H1 (cell line): ENCODE data around the gene WSCD2. TPM values are rescaled to one million over a fixed set of nuclear protein-coding genes. Genes with fewer than 3 reads are reported as not detected.

Experiments
- CTCF ChIA-PET: fragments of 300-600 bp; sonication (Branson Sonifier 250); formaldehyde crosslinking; loops from one replicate; lab custom pipeline; 2021; ENCODE audit not compliant: partially characterized antibody; lab: Charles Lee
- POLR2A ChIA-PET: fragments of 300-600 bp; sonication (Branson Sonifier 250); formaldehyde crosslinking; loops from one replicate; lab custom pipeline; 2021; ENCODE audit warnings: inconsistent platforms; ENCODE audit not compliant: partially characterized antibody; lab: Charles Lee
- DNase-seq, 2 experiments: peaks; one replicate each; pipeline versions ENCODE4 v3.0.0 to v3.0.0-alpha.2; 2010 to 2022; ENCODE audit warnings: low spot score in 2 of 2, low read depth in 1 of 2, mixed read lengths in 1 of 2
- FAIRE-seq: peaks from 2 replicates; lab custom pipeline; 2011; peaks lifted over from hg19 to GRCh38; lab: Jason Lieb, UNC
- H2AFZ ChIP-seq: 2 replicates; pipeline ENCODE4 v1.8.1; 2012; ENCODE audit warnings: low read length, inconsistent platforms
- H2AK5ac ChIP-seq: 2 replicates; pipeline ENCODE4 v1.6.1; 2013; ENCODE audit warnings: low read depth, low read length
- H2BK120ac ChIP-seq: replicated peaks from 2 replicates; pipeline ENCODE3; 2013; ENCODE audit warnings: low read depth, low read length, inconsistent platforms
- H2BK12ac ChIP-seq: 2 replicates; pipeline ENCODE4 v1.6.1; 2013; ENCODE audit warnings: low read depth, low read length
- H2BK15ac ChIP-seq: 2 replicates; pipeline ENCODE4 v1.6.1; 2013; ENCODE audit warnings: low read length
- H2BK20ac ChIP-seq: 2 replicates; pipeline ENCODE4 v1.6.1; 2013; ENCODE audit warnings: low read length
- H2BK5ac ChIP-seq: 2 replicates; pipeline ENCODE4 v1.6.1; 2013; ENCODE audit warnings: low read depth, low read length
- H3K14ac ChIP-seq: 2 replicates; pipeline ENCODE4 v1.6.1; 2013; ENCODE audit warnings: inconsistent platforms; ENCODE audit not compliant: insufficient read length
- H3K18ac ChIP-seq: 2 replicates; pipeline ENCODE4 v1.6.1; 2013; ENCODE audit warnings: low read length; ENCODE audit errors: extremely low read depth
- H3K23ac ChIP-seq: 2 replicates; pipeline ENCODE4 v1.6.1; 2013; ENCODE audit warnings: inconsistent platforms; ENCODE audit not compliant: insufficient read length
- H3K23me2 ChIP-seq: 2 replicates; pipeline ENCODE4 v1.6.1; 2013; ENCODE audit warnings: low read depth, low read length
- H3K27ac ChIP-seq: 2 replicates; pipeline ENCODE4 v1.6.1; 2011; ENCODE audit warnings: low read depth, low read length, inconsistent platforms
- H3K27me3 ChIP-seq, 4 experiments: replicated peaks in 1 of 4; 1 replicate in 1 of 4; 2 replicates in 3 of 4; pipeline versions ENCODE4 v1.6.1 to v1.8.1; 2011 to 2013; ENCODE audit warnings: low read length in 3 of 4, mild to moderate bottlenecking in 3 of 4, inconsistent platforms in 2 of 4, mixed read lengths in 2 of 4, moderate library complexity in 1 of 4; ENCODE audit not compliant: control insufficient read depth in 3 of 4, insufficient read depth in 3 of 4; ENCODE audit errors: extremely low read depth in 1 of 4
- H3K36me3 ChIP-seq, 4 experiments: 2 replicates each; pipeline versions ENCODE4 v1.6.1 to v1.8.1; 2011 to 2013; ENCODE audit warnings: mild to moderate bottlenecking in 4 of 4, low read length in 3 of 4, moderate library complexity in 2 of 4, control low read depth in 1 of 4, inconsistent platforms in 1 of 4; ENCODE audit not compliant: insufficient read depth in 4 of 4, control insufficient read depth in 2 of 4
- H3K4ac ChIP-seq: replicated peaks from 2 replicates; pipeline ENCODE3; 2013; ENCODE audit warnings: low read length, low read depth, mixed read lengths, inconsistent platforms; ENCODE audit not compliant: insufficient read length
- H3K4me1 ChIP-seq, 4 experiments: replicated peaks in 1 of 4; 1 replicate in 1 of 4; 2 replicates in 3 of 4; pipeline versions ENCODE4 v1.6.1 to v1.8.1; 2011 to 2013; ENCODE audit warnings: low read length in 3 of 4, inconsistent platforms in 2 of 4, mixed read lengths in 1 of 4; ENCODE audit not compliant: insufficient read depth in 4 of 4, control insufficient read depth in 3 of 4
- H3K4me2 ChIP-seq, 2 experiments: 2 replicates each; pipeline versions ENCODE4 v1.6.1 to v1.8.1; 2011 to 2013; ENCODE audit warnings: low read depth in 2 of 2, low read length in 2 of 2, control low read depth in 1 of 2, inconsistent platforms in 1 of 2, mild to moderate bottlenecking in 1 of 2; ENCODE audit not compliant: insufficient read depth in 1 of 2
- H3K4me3 ChIP-seq, 4 experiments: fragments of 200-600, 300-600 bp in 1 of 4; sonication (generic), shearing (Covaris generic), sonication (Bioruptor Twin) in 1 of 4; 2 replicates each; pipeline versions ENCODE4 v1.5.1 to v1.8.1; 2011 to 2016; ENCODE audit warnings: low read length in 4 of 4, low read depth in 3 of 4, control low read depth in 2 of 4, inconsistent platforms in 2 of 4, mild to moderate bottlenecking in 2 of 4, mixed read lengths in 1 of 4, moderate library complexity in 1 of 4; ENCODE audit not compliant: insufficient read depth in 2 of 4; ENCODE audit errors: extremely low read depth in 1 of 4
- H3K56ac ChIP-seq: replicated peaks from 2 replicates; pipeline ENCODE3; 2013; ENCODE audit warnings: low read depth, mild to moderate bottlenecking, mixed read lengths, low read length, inconsistent platforms; ENCODE audit not compliant: insufficient read length
- H3K79me1 ChIP-seq: 2 replicates; pipeline ENCODE4 v1.6.1; 2013; ENCODE audit warnings: low read depth, low read length, control low read depth
- H3K79me2 ChIP-seq, 2 experiments: 2 replicates each; pipeline versions ENCODE4 v1.6.1 to v1.8.1; 2012 to 2013; ENCODE audit warnings: low read length in 2 of 2, mild to moderate bottlenecking in 2 of 2, inconsistent platforms in 1 of 2; ENCODE audit not compliant: insufficient read depth in 2 of 2, control insufficient read depth in 1 of 2
- H3K9ac ChIP-seq, 4 experiments: replicated peaks in 1 of 4; 1 replicate in 1 of 4; 2 replicates in 3 of 4; pipeline versions ENCODE4 v1.6.1 to v1.8.1; 2011 to 2013; ENCODE audit warnings: low read depth in 3 of 4, low read length in 3 of 4, control low read depth in 2 of 4, mild to moderate bottlenecking in 2 of 4, moderate library complexity in 2 of 4, inconsistent platforms in 1 of 4; ENCODE audit errors: extremely low read depth in 1 of 4
- H3K9me3 ChIP-seq, 2 experiments: 2 replicates each; pipeline versions ENCODE4 v1.6.1 to v1.8.1; 2012 to 2013; ENCODE audit warnings: mild to moderate bottlenecking in 2 of 2, moderate library complexity in 2 of 2, control low read depth in 1 of 2, inconsistent platforms in 1 of 2, low read depth in 1 of 2, low read length in 1 of 2, mixed read lengths in 1 of 2; ENCODE audit not compliant: insufficient read depth in 2 of 2
- H4K20me1 ChIP-seq, 2 experiments: replicated peaks in 1 of 2; 2 replicates each; pipeline versions ENCODE3 to v1.8.1; 2011 to 2013; ENCODE audit warnings: inconsistent platforms in 2 of 2, low read length in 2 of 2, mild to moderate bottlenecking in 1 of 2; ENCODE audit not compliant: insufficient read depth in 2 of 2, control insufficient read depth in 1 of 2
- H4K5ac ChIP-seq: 2 replicates; pipeline ENCODE4 v1.6.1; 2013; ENCODE audit warnings: low read length, low read depth, mixed read lengths, inconsistent platforms; ENCODE audit not compliant: insufficient read length
- H4K8ac ChIP-seq: 2 replicates; pipeline ENCODE4 v1.8.0; 2013; ENCODE audit warnings: mild to moderate bottlenecking, moderate library complexity, low read length, inconsistent platforms; ENCODE audit not compliant: insufficient read depth; ENCODE audit errors: extremely low read depth
- H4K91ac ChIP-seq: replicated peaks from 2 replicates; pipeline ENCODE3; 2013; ENCODE audit warnings: low read length, mixed read lengths, inconsistent platforms; ENCODE audit not compliant: insufficient read length
- BACH1 ChIP-seq: IDR thresholded peaks from 2 replicates; pipeline ENCODE4 v1.6.1; 2012; ENCODE audit warnings: low read length, improper control_type of control experiment
- CHD2 ChIP-seq: IDR thresholded peaks from 2 replicates; pipeline ENCODE4 v1.6.1; 2012; ENCODE audit warnings: low read length, improper control_type of control experiment
- E2F6 ChIP-seq: IDR thresholded peaks from 2 replicates; pipeline ENCODE4 v1.6.1; 2012; ENCODE audit warnings: inconsistent platforms
- EGR1 ChIP-seq: IDR thresholded peaks from 2 replicates; pipeline ENCODE4 v1.6.1; 2011; ENCODE audit warnings: low read depth, low read length, borderline replicate concordance
- FOSL1 ChIP-seq: IDR thresholded peaks from 2 replicates; pipeline ENCODE4 v1.6.1; 2011; ENCODE audit warnings: mild to moderate bottlenecking, low read depth, low read length, moderate library complexity; ENCODE audit not compliant: insufficient read depth
- JUN ChIP-seq: IDR thresholded peaks from 2 replicates; pipeline ENCODE4 v1.6.1; 2011; ENCODE audit warnings: low read depth, mild to moderate bottlenecking, improper control_type of control experiment, low read length
- JUND ChIP-seq: IDR thresholded peaks from 2 replicates; pipeline ENCODE4 v1.6.1; 2011; ENCODE audit warnings: mild to moderate bottlenecking, improper control_type of control experiment, low read length
- KDM5A ChIP-seq: fragments of 200-600 bp; IDR thresholded peaks from 2 replicates; pipeline ENCODE4 v1.7.1; 2012; ENCODE audit warnings: mild to moderate bottlenecking, low read length, inconsistent platforms, mixed read lengths
- POLR2A ChIP-seq, 2 experiments: IDR thresholded peaks; 1 replicate in 1 of 2; 2 replicates in 1 of 2; pipeline ENCODE4 v1.6.1; 2011; ENCODE audit warnings: low read depth in 2 of 2, low read length in 2 of 2, mild to moderate bottlenecking in 2 of 2; ENCODE audit errors: control extremely low read depth in 1 of 2
- RBBP5 ChIP-seq: IDR thresholded peaks from 2 replicates; pipeline ENCODE4 v1.7.1; 2012; ENCODE audit warnings: low read depth, mild to moderate bottlenecking, inconsistent platforms, low read length, moderate library complexity, borderline replicate concordance
- SIN3A ChIP-seq, 2 experiments: IDR thresholded peaks in 1 of 2; conservative IDR thresholded peaks in 1 of 2; 2 replicates each; pipeline ENCODE4 v1.6.1; 2011 to 2012; ENCODE audit warnings: low read length in 2 of 2, improper control_type of control experiment in 1 of 2, low read depth in 1 of 2, mild to moderate bottlenecking in 1 of 2
- SIRT6 ChIP-seq: IDR thresholded peaks from one replicate; pipeline ENCODE4 v1.7.1; 2012; ENCODE audit warnings: low read length, inconsistent platforms
- SRF ChIP-seq: IDR thresholded peaks from 2 replicates; pipeline ENCODE4 v1.6.1; 2011; ENCODE audit warnings: mild to moderate bottlenecking, low read depth, low read length, moderate library complexity
- TAF1 ChIP-seq: IDR thresholded peaks from 2 replicates; pipeline ENCODE4 v1.6.1; 2011; ENCODE audit warnings: mild to moderate bottlenecking, low read depth, low read length
- TAF7 ChIP-seq: optimal IDR thresholded peaks from 2 replicates; pipeline ENCODE3; 2011; ENCODE audit warnings: low read depth, mild to moderate bottlenecking, inconsistent platforms, low read length, moderate library complexity, borderline replicate concordance
- WGBS, 2 experiments: shearing (Covaris generic) in 1 of 2; methylation state at CpG; one replicate each; pipeline versions ENCODE4 v1.1.6 to v1.1.7; 2013 to 2015; ENCODE audit warnings: low lambda C conversion rate in 2 of 2, mixed read lengths in 2 of 2, inconsistent platforms in 1 of 2, low coverage in 1 of 2, missing lambda C conversion rate in 1 of 2; ENCODE audit not compliant: insufficient replicate concordance in 2 of 2, insufficient coverage in 1 of 2, insufficient read length in 1 of 2; ENCODE audit errors: extremely low coverage in 1 of 2, missing lambda C conversion rate in 1 of 2; 5-methylcytosine and 5-hydroxymethylcytosine counted together
- polyA plus RNA-seq, 7 experiments: library from polyadenylated mRNA; depleted of rRNA in 3 of 7; stranded (reverse) in 5 of 7; unstranded in 2 of 7; fragments of >200 nt in 5 of 7; fragments of 200-250 nt in 2 of 7; gene quantifications; 1 replicate in 5 of 7; 2 replicates in 1 of 7; 4 replicates in 1 of 7; pipeline versions ENCODE4 v1.2.1 to v1.2.3, GENCODE V29; 2011 to 2013; ENCODE audit warnings: missing spikeins in 2 of 7, mixed read lengths in 2 of 7
- total RNA-seq: library from RNA; stranded (reverse); fragmentation: NEBNext Ultra II Directional; extraction: Animal tissue kit (Norgen Biotek cat#: 25700); gene quantifications from 2 replicates; pipeline ENCODE4 v1.2.1, GENCODE V29; 2021

Gene WSCD2
- total and polyA plus RNA-seq, 2 of the 8 experiments (the other 6 are each of a cell fraction or from before 2014, with no cell fraction given), result 1.3 to 2.2 TPM

DNA sequence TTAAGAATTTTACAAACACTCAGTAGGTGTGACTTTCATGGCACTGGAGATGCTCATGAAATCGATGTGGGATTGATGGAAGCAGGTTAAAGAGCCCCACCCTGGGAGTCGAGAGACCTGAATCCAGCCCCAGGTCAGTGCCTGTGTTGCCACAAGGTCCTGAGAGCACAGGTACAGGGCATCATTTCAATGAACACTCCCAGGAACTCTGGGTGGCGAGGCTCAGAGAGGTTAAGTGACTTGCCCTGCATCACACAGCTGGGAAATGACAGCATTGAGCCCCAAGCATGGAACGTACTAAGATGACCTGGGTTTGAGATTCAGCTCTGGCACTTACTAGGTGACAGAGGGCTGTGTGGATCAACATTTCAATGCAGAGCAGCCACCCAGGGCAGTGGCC, 111.8 kb downstream of the WSCD2 start:
- Histone ChIP-seq H3K4me2 (0 out of 4 replicates have a peak overlapping the region, but pooled peaks of 1 of the 2 experiments have one; percentile 37), H3K27ac (no peak overlapping the region), H4K20me1 (no peaks in the 10 kb centered on the region), H3K56ac (no peak overlapping the region), H2AFZ (no peak overlapping the region), H3K79me1 (no peaks in the 10 kb centered on the region), H2BK15ac (no peak overlapping the region), H2BK12ac (no peak overlapping the region), H4K91ac (no peak overlapping the region), H3K36me3 (no peaks in the 10 kb centered on the region), H3K79me2 (no peaks in the 10 kb centered on the region), H4K8ac (no peak overlapping the region), H2AK5ac (no peak overlapping the region), H3K23me2 (no peaks in the 10 kb centered on the region), H4K5ac (no peak overlapping the region), H3K4ac (no peak overlapping the region), H3K14ac (no peak overlapping the region), H3K23ac (no peak overlapping the region), H2BK120ac (no peak overlapping the region), H2BK5ac (no peak overlapping the region), H3K9ac (no peak overlapping the region), H3K9me3 (no peaks in the 10 kb centered on the region; a peak in 1 of 4 replicates), H3K4me3 (no peak overlapping the region), H3K27me3 (no peaks in the 10 kb centered on the region), H3K4me1 (peaks cover 4 to 15% (median 7%) of the 10 kb centered on the region in 4 experiments), H3K18ac (no peak overlapping the region), H2BK20ac (no peak overlapping the region)
- CTCF ChIA-PET, result interaction anchor here (0.6 to 6.9 kb wide), 6 partner anchors 16 to 257 kb away, joined by 3 to 35 read pairs (median 4); no protein-coding TSS in a partner anchor
- POLR2A ChIA-PET, result no interaction called here
- FAIRE-seq (no peak), DNase-seq (no peak)
- 93% methylated on average over 4 of the region's 4 CpGs; no CpG with 5 or more reads in 1 of the 2 experiments for WGBS, 2 experiments
- TF ChIP-seq E2F6 (no peak), KDM5A (no peak), BACH1 (no peak), POLR2A (IDR thresholded peaks at IDR 0.05; ENCODE audit: control extremely low read depth in 1 of 2, low read depth in 2 of 2, low read length in 2 of 2) (no peak), SRF (no peak), EGR1 (no peak), TAF1 (no peak), JUND (no peak), JUN (no peak), SIN3A (conservative IDR thresholded peaks at IDR 0.05 in 1 of 2, IDR thresholded peaks at IDR 0.05 in 1 of 2; ENCODE audit: low read depth in 1 of 2, low read length in 2 of 2) (no peak), FOSL1 (no peak), TAF7 (no peak), CHD2 (no peak), SIRT6 (no peak), RBBP5 (no peak)
